ENCODE data around the gene DERL3. TPM values are rescaled to one million over a fixed set of nuclear protein-coding genes. Genes with fewer than 3 reads are reported as not detected.
A peak's percentile ranks its signal among the peaks of the same experiment; 100 is the strongest.

The DERL3 gene
- total and polyA plus RNA-seq, 4 donors, result 6.1 to 15.1 (median 7.5) TPM

DNA sequence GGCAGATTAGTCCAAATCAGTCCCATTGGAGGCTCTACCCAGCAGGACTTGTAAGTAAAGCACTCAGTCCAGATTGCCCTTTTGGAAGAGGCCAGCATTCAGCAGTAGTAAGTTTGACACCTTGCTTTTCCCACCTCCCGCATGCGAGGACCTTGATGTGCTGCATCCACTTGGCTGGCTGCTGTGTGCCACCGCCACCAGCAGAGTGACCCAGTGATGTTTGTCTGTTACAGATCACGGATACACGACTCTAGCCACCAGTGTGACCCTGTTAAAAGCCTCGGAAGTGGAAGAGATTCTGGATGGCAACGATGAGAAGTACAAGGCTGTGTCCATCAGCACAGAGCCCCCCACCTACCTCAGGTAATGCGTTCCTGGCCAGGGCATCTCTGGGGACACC, 45.5 kb downstream of the DERL3 start:
- DNase-seq (no peak), ATAC-seq (ENCODE audit: insufficient read depth, low FRiP score) (no peak)
- 90 to 93% methylated on average over 8 of the region's 8 CpGs for WGBS, 2 donors
- Histone ChIP-seq H3K27me3 (ENCODE audit: control insufficient read depth in 3 of 3, insufficient read depth in 3 of 3, low read length in 2 of 3) (no peaks in the 10 kb centered on the region), H3K27ac (ENCODE audit: low read depth in 1 of 2, low read length in 1 of 2) (no peak overlapping the region), H3K9ac (ENCODE audit: insufficient read depth in 1 of 2, low read length in 2 of 2) (no peak overlapping the region), H3K36me3 (ENCODE audit: control insufficient read depth in 4 of 4, insufficient read depth in 4 of 4, low read length in 4 of 4) (peaks cover 14 to 44% (median 40%) of the 10 kb centered on the region in 4 donors), H3K9me3 (ENCODE audit: control insufficient read depth in 4 of 4, insufficient read depth in 3 of 4, low read length in 3 of 4) (no peaks in the 10 kb centered on the region), H3K4me3 (no peak overlapping the region), H3K4me1 (ENCODE audit: control insufficient read depth in 5 of 5, insufficient read depth in 5 of 5, low read length in 5 of 5) (peaks cover 0 to 24% (median 4%) of the 10 kb centered on the region in 5 donors)
- TF ChIP-seq CTCF (IDR thresholded peaks at IDR 0.05; ENCODE audit: control extremely low read depth, extremely low read depth), result no peak

DNA sequence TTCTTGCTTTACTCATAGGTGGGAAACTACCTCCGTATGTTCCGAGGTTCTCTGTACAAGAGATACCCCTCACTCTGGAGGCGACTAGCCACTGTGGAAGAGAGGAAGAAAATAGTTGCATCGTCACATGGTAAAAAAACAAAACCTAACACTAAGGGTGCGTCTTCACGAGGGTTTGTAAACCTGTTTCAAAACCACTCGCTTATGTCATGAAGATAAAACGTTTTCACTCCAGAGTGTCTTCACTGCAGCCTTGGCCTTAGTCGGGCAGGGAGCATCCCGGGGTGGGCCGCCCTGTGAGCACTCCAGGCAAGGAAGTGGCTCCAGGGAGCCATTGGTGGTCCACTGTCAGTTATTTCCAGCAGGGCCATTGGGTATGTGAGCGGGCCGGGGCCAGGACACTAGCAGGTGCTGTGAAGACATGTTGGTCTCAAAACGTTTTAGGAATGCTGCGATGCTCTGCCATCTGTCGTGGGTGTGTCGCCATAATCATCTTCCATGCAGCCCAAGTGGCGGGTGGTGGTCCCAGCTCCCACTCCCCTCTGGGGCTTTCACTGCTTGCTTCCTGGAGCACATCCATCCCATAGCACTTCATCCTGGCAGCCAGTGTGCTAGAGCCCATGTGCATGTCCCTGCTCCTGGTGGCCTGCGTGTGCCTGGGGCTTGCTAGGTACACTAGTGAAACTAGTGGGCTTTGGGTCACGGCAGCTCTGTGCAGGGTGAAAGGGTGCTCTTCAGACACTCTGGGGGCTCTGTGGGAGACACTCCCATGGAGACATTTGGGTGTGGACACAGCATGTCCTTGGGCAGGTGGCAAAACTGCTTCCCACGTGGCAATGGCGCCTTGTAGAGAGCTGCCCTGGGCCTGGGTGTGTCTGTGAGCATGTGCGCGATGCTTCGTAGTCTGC, 46.8 kb downstream of the DERL3 start:
- no peak overlapping the region for H3K4me3 ChIP-seq
- 90 to 94% methylated on average over 25 of the region's 25 CpGs for WGBS, 2 donors
- H3K36me3 ChIP-seq (ENCODE audit: control insufficient read depth in 4 of 4, insufficient read depth in 4 of 4, low read length in 4 of 4), result peaks cover 14 to 39% (median 35%) of the 10 kb centered on the region in 4 donors
- no peak overlapping the region for H3K27ac ChIP-seq (ENCODE audit: low read depth in 1 of 2, low read length in 1 of 2)
- no peak overlapping the region for H3K9ac ChIP-seq (ENCODE audit: insufficient read depth in 1 of 2, low read length in 2 of 2)
- no peak for DNase-seq
- H3K27me3 ChIP-seq (ENCODE audit: control insufficient read depth in 3 of 3, insufficient read depth in 3 of 3, low read length in 2 of 3), result no peaks in the 10 kb centered on the region
- TF ChIP-seq CTCF (IDR thresholded peaks at IDR 0.05; ENCODE audit: control extremely low read depth, extremely low read depth), result no peak
- no peaks in the 10 kb centered on the region for H3K9me3 ChIP-seq (ENCODE audit: control insufficient read depth in 4 of 4, insufficient read depth in 3 of 4, low read length in 3 of 4)
- H3K4me1 ChIP-seq (ENCODE audit: control insufficient read depth in 5 of 5, insufficient read depth in 5 of 5, low read length in 5 of 5), result peaks cover 0 to 33% (median 4%) of the 10 kb centered on the region in 5 donors
- ATAC-seq (ENCODE audit: insufficient read depth, low FRiP score), result no peak

- H3K27ac ChIP-seq (ENCODE audit: low read depth in 1 of 2, low read length in 1 of 2), result no peak overlapping the region
- H3K4me1 ChIP-seq (ENCODE audit: control insufficient read depth in 5 of 5, insufficient read depth in 5 of 5, low read length in 5 of 5), result peaks cover 0 to 38% (median 9%) of the 10 kb centered on the region in 5 donors
- peak in 1 of 3 donors; percentile 53 for DNase-seq
- 81 to 85% methylated on average over 11 of the region's 11 CpGs for WGBS, 2 donors
- no peak for ATAC-seq (ENCODE audit: insufficient read depth, low FRiP score)
- TF ChIP-seq CTCF (IDR thresholded peaks at IDR 0.05; ENCODE audit: control extremely low read depth, extremely low read depth), result no peak
- H3K4me3 ChIP-seq, result no peak overlapping the region
- H3K27me3 ChIP-seq (ENCODE audit: control insufficient read depth in 3 of 3, insufficient read depth in 3 of 3, low read length in 2 of 3), result no peaks in the 10 kb centered on the region
- H3K36me3 ChIP-seq (ENCODE audit: control insufficient read depth in 4 of 4, insufficient read depth in 4 of 4, low read length in 4 of 4), result peaks cover 14 to 34% (median 30%) of the 10 kb centered on the region in 4 donors
- no peaks in the 10 kb centered on the region for H3K9me3 ChIP-seq (ENCODE audit: control insufficient read depth in 4 of 4, insufficient read depth in 3 of 4, low read length in 3 of 4)
- H3K9ac ChIP-seq (ENCODE audit: insufficient read depth in 1 of 2, low read length in 2 of 2), result peak overlapping the region; percentile 9 to 17
These were observed 47.7 kb downstream of the DERL3 start for GRCh38 chr22:23790819-23791737.

All from lung (tissue), 12 donors.